ENCODE data around the gene SYNE4. TPM values are rescaled to one million over a fixed set of nuclear protein-coding genes. Genes with fewer than 3 reads are reported as not detected.

Gene SYNE4
- total RNA-seq, 1 donor from 2014 or later = 1.1 TPM

GRCh38 chr19:35996777-35997176 lies 11.8 kb downstream of the SYNE4 start:
- H3K27ac Mint-ChIP-seq (ENCODE audit: unreplicated experiment) = no peak overlapping the region
- H3K79me2 ChIP-seq (ENCODE audit: insufficient read depth, low read length) = peaks cover 21% of the 10 kb centered on the region
- DNase-seq (ENCODE audit: low read depth) = no peak
- no peaks in the 10 kb centered on the region for H3K36me3 Mint-ChIP-seq (ENCODE audit: low read depth, unreplicated experiment)
- H3K4me1 Mint-ChIP-seq (ENCODE audit: low read depth, unreplicated experiment) = peaks cover 10% of the 10 kb centered on the region
- peaks cover 12% of the 10 kb centered on the region for H3K4me1 ChIP-seq (ENCODE audit: insufficient read depth, low read length)
- H2AFZ ChIP-seq (ENCODE audit: low read depth, low read length) = no peak overlapping the region
- peak overlapping the region; percentile 92 for H3K4me3 Mint-ChIP-seq (ENCODE audit: unreplicated experiment)
- H3K4me3 ChIP-seq (ENCODE audit: insufficient read depth, low read depth, low read length) = no peak overlapping the region
- H3K9me3 Mint-ChIP-seq (ENCODE audit: unreplicated experiment) = no peaks in the 10 kb centered on the region
- no peak for FAIRE-seq
- no peaks in the 10 kb centered on the region for H3K27me3 ChIP-seq (ENCODE audit: insufficient read depth, low read length)
- no peak overlapping the region for H3K27ac ChIP-seq (ENCODE audit: low read depth, low read length)
- peak overlapping the region; percentile 95 for H3K4me2 ChIP-seq (ENCODE audit: low read length)
- no peak overlapping the region for H3K9ac ChIP-seq (ENCODE audit: low read length)
- H3K9me3 ChIP-seq (ENCODE audit: insufficient read depth, low read depth, low read length) = no peaks in the 10 kb centered on the region
- TF ChIP-seq CTCF (IDR thresholded peaks at IDR 0.05; ENCODE audit: insufficient read depth, low read depth, low read length) (no peak), EZH2 (IDR thresholded peaks at IDR 0.05; ENCODE audit: insufficient read depth, low read length) (no peak)
- peaks cover 2% of the 10 kb centered on the region for H3K27me3 Mint-ChIP-seq (ENCODE audit: low read depth, unreplicated experiment)
- H4K20me1 ChIP-seq (ENCODE audit: insufficient read depth, low read length) = peaks cover 36% of the 10 kb centered on the region
- no peaks in the 10 kb centered on the region for H3K36me3 ChIP-seq (ENCODE audit: insufficient read depth, low read length)

GRCh38 chr19:35995048-35995993 lies 13.3 kb downstream of the SYNE4 start, which contains the start of gene SDHAF1:
Gene SDHAF1 (plus strand): TSS chr19:35995188. CDS start chr19:35995275, 87 bp downstream.
- Histone ChIP-seq H3K27ac (ENCODE audit: low read depth, low read length) (no peak within 1 kb of the TSS), H3K36me3 (ENCODE audit: insufficient read depth, low read length) (no peaks in the 10 kb centered on the region), H3K79me2 (ENCODE audit: insufficient read depth, low read length) (peaks cover 21% of the 10 kb centered on the region), H2AFZ (ENCODE audit: low read depth, low read length) (peak within 1 kb of the TSS; percentile 100), H3K9me3 (ENCODE audit: insufficient read depth, low read depth, low read length) (no peaks in the 10 kb centered on the region), H3K4me3 (ENCODE audit: insufficient read depth, low read depth, low read length) (peak within 1 kb of the TSS; percentile 76), H3K27me3 (ENCODE audit: insufficient read depth, low read length) (no peaks in the 10 kb centered on the region), H3K4me2 (ENCODE audit: low read length) (peak within 1 kb of the TSS; percentile 95), H3K9ac (ENCODE audit: low read length) (peak within 1 kb of the TSS; percentile 71), H4K20me1 (ENCODE audit: insufficient read depth, low read length) (peaks cover 25% of the 10 kb centered on the region), H3K4me1 (ENCODE audit: insufficient read depth, low read length) (peaks cover 12% of the 10 kb centered on the region)
- DNase-seq (ENCODE audit: low read depth) (peak; percentile 80), FAIRE-seq (no peak)
- Mint-ChIP-seq H3K27ac (ENCODE audit: unreplicated experiment) (peak within 1 kb of the TSS; percentile 92), H3K36me3 (ENCODE audit: low read depth, unreplicated experiment) (no peaks in the 10 kb centered on the region), H3K9me3 (ENCODE audit: unreplicated experiment) (no peaks in the 10 kb centered on the region), H3K4me1 (ENCODE audit: low read depth, unreplicated experiment) (peaks cover 10% of the 10 kb centered on the region), H3K27me3 (ENCODE audit: low read depth, unreplicated experiment) (peaks cover 4% of the 10 kb centered on the region), H3K4me3 (ENCODE audit: unreplicated experiment) (peak within 1 kb of the TSS; percentile 92)
- TF ChIP-seq CTCF (IDR thresholded peaks at IDR 0.05; ENCODE audit: insufficient read depth, low read depth, low read length) = no peak
- no peak for TF ChIP-seq EZH2 (IDR thresholded peaks at IDR 0.05; ENCODE audit: insufficient read depth, low read length)

Measured in astrocyte (in vitro differentiated cells and primary cell).